WERI-Rb-1 (cell line): ENCODE data around the gene CORIN.

Experiments
- DNase-seq: peaks from one replicate; pipeline ENCODE4 v3.0.0-alpha.2; 2020
- H3K27ac ChIP-seq: fragments of 250-450 bp; sonication (Bioruptor Pico); 2 replicates; pipeline ENCODE4 v1.5.1; 2020; ENCODE audit warnings: mild to moderate bottlenecking, moderate library complexity
- H3K27me3 ChIP-seq: fragments of 250-450 bp; sonication (Bioruptor Pico); 2 replicates; pipeline ENCODE4 v1.5.1; 2021; ENCODE audit warnings: mild to moderate bottlenecking, low read depth, moderate library complexity; ENCODE audit not compliant: insufficient read depth, severe bottlenecking
- H3K36me3 ChIP-seq: fragments of 250-450 bp; sonication (Bioruptor Pico); 2 replicates; pipeline ENCODE4 v1.5.1; 2020; ENCODE audit warnings: mild to moderate bottlenecking, moderate library complexity
- H3K4me3 ChIP-seq: 2 replicates; pipeline ENCODE4 v1.5.1; 2011; ENCODE audit warnings: low read depth, mild to moderate bottlenecking, control low read depth, low read length
- H3K9me3 ChIP-seq: fragments of 250-450 bp; sonication (Bioruptor Pico); 2 replicates; pipeline ENCODE4 v1.5.1; 2021; ENCODE audit warnings: mild to moderate bottlenecking, moderate library complexity; ENCODE audit not compliant: severe bottlenecking
- CTCF ChIP-seq: IDR thresholded peaks from 2 replicates; pipeline ENCODE4 v1.5.1; 2011; ENCODE audit warnings: low read depth, mild to moderate bottlenecking, control low read depth, inconsistent platforms, low read length

Gene CORIN

GRCh38 chr4:47804598-47804997 is 33.3 kb downstream of the CORIN start:
- no peak for DNase-seq
- Histone ChIP-seq H3K27ac (no peak overlapping the region), H3K27me3 (no peaks in the 10 kb centered on the region)

GRCh38 chr4:47801481-47802002 is 36.3 kb downstream of the CORIN start:
- no peak overlapping the region for H3K27ac ChIP-seq
- DNase-seq = no peak
- H3K4me3 ChIP-seq = no peak overlapping the region
- H3K36me3 ChIP-seq = no peaks in the 10 kb centered on the region; the same call in 1 of the 2 replicates
- peaks cover 2% of the 10 kb centered on the region for H3K9me3 ChIP-seq
- no peaks in the 10 kb centered on the region for H3K27me3 ChIP-seq
- TF ChIP-seq CTCF = no peak

More at GRCh38 chr4:47804598-47804997, 33.3 kb downstream of the CORIN start:
- H3K4me3 ChIP-seq = no peak overlapping the region
- H3K9me3 ChIP-seq = peaks cover 2% of the 10 kb centered on the region
- no peak for TF ChIP-seq CTCF
- H3K36me3 ChIP-seq = no peaks in the 10 kb centered on the region; the same call in 1 of the 2 replicates

- DNase-seq = no peak
- TF ChIP-seq CTCF = no peak
Observed at GRCh38 chr4:47798165-47798564, 39.7 kb downstream of the CORIN start.

GRCh38 chr4:47791965-47792364 is 45.9 kb downstream of the CORIN start:
- Histone ChIP-seq H3K36me3 (no peaks in the 10 kb centered on the region), H3K27ac (no peak overlapping the region), H3K4me3 (no peak overlapping the region), H3K9me3 (no peaks in the 10 kb centered on the region), H3K27me3 (no peaks in the 10 kb centered on the region)
- DNase-seq = no peak
- TF ChIP-seq CTCF = no peak

More at GRCh38 chr4:47798165-47798564, 39.7 kb downstream of the CORIN start:
- Histone ChIP-seq H3K4me3 (no peak overlapping the region), H3K27me3 (no peaks in the 10 kb centered on the region), H3K9me3 (no peaks in the 10 kb centered on the region), H3K27ac (no peak overlapping the region), H3K36me3 (no peaks in the 10 kb centered on the region)

- no peaks in the 10 kb centered on the region for H3K36me3 ChIP-seq
- H3K27ac ChIP-seq = no peak overlapping the region
- no peaks in the 10 kb centered on the region for H3K9me3 ChIP-seq
- no peak overlapping the region for H3K4me3 ChIP-seq
- DNase-seq = no peak
- TF ChIP-seq CTCF = no peak
- no peaks in the 10 kb centered on the region for H3K27me3 ChIP-seq
Observed at GRCh38 chr4:47790105-47790504, 47.8 kb downstream of the CORIN start.

GRCh38 chr4:47788126-47788525 is 49.7 kb downstream of the CORIN start:
- Histone ChIP-seq H3K36me3 (no peaks in the 10 kb centered on the region), H3K27me3 (no peaks in the 10 kb centered on the region), H3K4me3 (no peak overlapping the region), H3K27ac (no peak overlapping the region), H3K9me3 (no peaks in the 10 kb centered on the region)
- no peak for TF ChIP-seq CTCF
- DNase-seq = no peak
